Kidney (tissue), 14 donors: Measurements from ENCODE around the gene ADAD2. TPM values are rescaled to one million over a fixed set of nuclear protein-coding genes. Genes with fewer than 3 reads are reported as not detected.
"Not testable (repeated sequence)": the region's sequence is repeated elsewhere in the genome, so short reads cannot be mapped to it uniquely, and the experiment has no call there.

Experiments
- DNase-seq, 5 donors: peaks; one replicate each; pipeline ENCODE4 v3.0.0-alpha.2; 2013 to 2020
- FAIRE-seq: peaks from 2 replicates; lab custom pipeline; 2012; peaks lifted over from hg19 to GRCh38; lab: Jason Lieb, UNC
- H3K27ac ChIP-seq, 2 donors: one replicate each; pipeline ENCODE4 v1.7.0; 2013; ENCODE audit warnings: low read depth in 2 of 2, low read length in 2 of 2, inconsistent platforms in 1 of 2
- H3K27me3 ChIP-seq: one replicate; pipeline ENCODE4 v1.7.1; 2013; ENCODE audit warnings: low read length, inconsistent platforms; ENCODE audit not compliant: control insufficient read depth, insufficient read depth
- H3K36me3 ChIP-seq, 3 donors: one replicate each; pipeline versions ENCODE4 v1.7.0 to v1.7.1; 2013; ENCODE audit warnings: low read length in 3 of 3, control low read depth in 1 of 3, inconsistent platforms in 1 of 3; ENCODE audit not compliant: insufficient read depth in 3 of 3, control insufficient read depth in 2 of 3
- H3K4me1 ChIP-seq, 3 donors: one replicate each; pipeline versions ENCODE4 v1.7.0 to v1.7.1; 2013; ENCODE audit warnings: low read length in 3 of 3, inconsistent platforms in 1 of 3, low read depth in 1 of 3; ENCODE audit not compliant: control insufficient read depth in 2 of 3, insufficient read depth in 2 of 3
- H3K4me3 ChIP-seq, 3 donors: one replicate each; pipeline versions ENCODE4 v1.7.0 to v1.8.1; 2013; ENCODE audit warnings: low read length in 3 of 3, control low read depth in 1 of 3, inconsistent platforms in 1 of 3
- H3K9ac ChIP-seq, 3 donors: one replicate each; pipeline versions ENCODE4 v1.7.0 to v1.7.1; 2013; ENCODE audit warnings: low read length in 3 of 3, control low read depth in 1 of 3, inconsistent platforms in 1 of 3
- H3K9me3 ChIP-seq, 3 donors: one replicate each; pipeline versions ENCODE4 v1.7.0 to v1.7.1; 2013; ENCODE audit warnings: low read length in 3 of 3, control low read depth in 1 of 3, inconsistent platforms in 1 of 3; ENCODE audit not compliant: control insufficient read depth in 2 of 3, insufficient read depth in 1 of 3
- intact Hi-C: fragments of 100-400 bp; cut with DNase I; formaldehyde crosslinking; loops from one replicate; pipeline ENCODE4 v1.11.1; 2022
- polyA plus RNA-seq: library from polyadenylated mRNA; stranded (reverse); fragments of 350-450 nt; fragmentation: Illumina TruSeq; extraction: RNeasy Lipid Tissue Mini Kit (QIAGEN cat#74804); gene quantifications from one replicate; pipeline ENCODE4 v1.2.3, GENCODE V29; 2014; ENCODE audit warnings: low read depth, low replicate concordance; ENCODE audit not compliant: insufficient read depth
- total RNA-seq: library from RNA; stranded (reverse); fragmentation: NEBNext Ultra II Directional; extraction: Animal tissue kit (Norgen Biotek cat#: 25700); gene quantifications from one replicate; pipeline ENCODE4 v1.2.1, GENCODE V29; 2021
- TF ChIP-seq, protein P1 (sequence below): IDR thresholded peaks from 3 replicates; pipeline ENCODE4 v1.5.1; 2012; ENCODE audit warnings: mild to moderate bottlenecking, moderate library complexity, borderline replicate concordance; ENCODE audit not compliant: insufficient read depth; ENCODE audit errors: extremely low read depth
- donor health status: control.
- donor health status: control.
- donor health status: control.
- donor health status: control.
- donor health status: control.
- donor health status: DM: yes; HTN: yes; CAD: no.
- donor health status: Normal renal cell carcinoma (clear cell type).

Gene ADAD2
- total and polyA plus RNA-seq, 2 donors from 2014 or later, result 0.72 to 0.80 TPM

GRCh38 chr16:84215531-84215930 lies 24.6 kb downstream of the ADAD2 start:
- Histone ChIP-seq H3K27me3 (no peaks in the 10 kb centered on the region), H3K4me3 (no peak overlapping the region), H3K4me1 (no peaks in the 10 kb centered on the region), H3K36me3 (no peaks in the 10 kb centered on the region), H3K27ac (no peak overlapping the region), H3K9me3 (no peaks in the 10 kb centered on the region), H3K9ac (no peak overlapping the region)
- TF ChIP-seq, protein P1, sequence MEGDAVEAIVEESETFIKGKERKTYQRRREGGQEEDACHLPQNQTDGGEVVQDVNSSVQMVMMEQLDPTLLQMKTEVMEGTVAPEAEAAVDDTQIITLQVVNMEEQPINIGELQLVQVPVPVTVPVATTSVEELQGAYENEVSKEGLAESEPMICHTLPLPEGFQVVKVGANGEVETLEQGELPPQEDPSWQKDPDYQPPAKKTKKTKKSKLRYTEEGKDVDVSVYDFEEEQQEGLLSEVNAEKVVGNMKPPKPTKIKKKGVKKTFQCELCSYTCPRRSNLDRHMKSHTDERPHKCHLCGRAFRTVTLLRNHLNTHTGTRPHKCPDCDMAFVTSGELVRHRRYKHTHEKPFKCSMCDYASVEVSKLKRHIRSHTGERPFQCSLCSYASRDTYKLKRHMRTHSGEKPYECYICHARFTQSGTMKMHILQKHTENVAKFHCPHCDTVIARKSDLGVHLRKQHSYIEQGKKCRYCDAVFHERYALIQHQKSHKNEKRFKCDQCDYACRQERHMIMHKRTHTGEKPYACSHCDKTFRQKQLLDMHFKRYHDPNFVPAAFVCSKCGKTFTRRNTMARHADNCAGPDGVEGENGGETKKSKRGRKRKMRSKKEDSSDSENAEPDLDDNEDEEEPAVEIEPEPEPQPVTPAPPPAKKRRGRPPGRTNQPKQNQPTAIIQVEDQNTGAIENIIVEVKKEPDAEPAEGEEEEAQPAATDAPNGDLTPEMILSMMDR, result no peak
- FAIRE-seq, result no peak
- intact Hi-C loops, result no loop called here
- DNase-seq, result no peak

DNA sequence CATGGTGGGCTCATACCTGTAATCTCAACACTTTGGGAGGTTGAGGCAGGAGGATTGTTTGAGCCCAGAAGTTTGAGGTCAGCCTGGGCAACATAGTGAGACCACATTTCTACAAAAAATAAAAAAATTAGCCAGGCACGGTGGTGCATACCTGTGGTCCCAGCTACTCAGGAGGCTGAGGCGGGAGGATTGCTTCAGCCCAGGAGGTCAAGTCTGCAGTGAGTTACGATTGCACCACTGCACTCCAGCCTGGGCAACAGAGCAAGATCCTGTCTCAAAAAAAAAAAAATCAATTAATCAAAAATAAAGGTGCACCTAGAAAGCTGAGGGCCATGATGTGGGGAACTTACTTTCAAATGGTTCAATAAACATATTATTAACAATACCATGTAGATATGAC lies 25.2 kb downstream of the ADAD2 start:
- intact Hi-C loops, FAIRE-seq: not testable (repeated sequence)

GRCh38 chr16:84218176-84218823 lies 27.3 kb downstream of the ADAD2 start:
- no peaks in the 10 kb centered on the region for H3K27me3 ChIP-seq
- FAIRE-seq, result no peak
- intact Hi-C loops, result no loop called here
- H3K9me3 ChIP-seq, result no peaks in the 10 kb centered on the region
- TF ChIP-seq, protein P1, result no peak
- DNase-seq, result no peak
- no peak overlapping the region for H3K9ac ChIP-seq
- no peaks in the 10 kb centered on the region for H3K36me3 ChIP-seq
- H3K4me1 ChIP-seq, result no peaks in the 10 kb centered on the region
- H3K4me3 ChIP-seq, result no peak overlapping the region
- H3K27ac ChIP-seq, result no peak overlapping the region

More for the DNA sequence above, 25.2 kb downstream of the ADAD2 start:
- not testable (repeated sequence) for H3K4me1 ChIP-seq, H3K27ac ChIP-seq, H3K36me3 ChIP-seq, H3K27me3 ChIP-seq, DNase-seq, H3K9me3 ChIP-seq, H3K4me3 ChIP-seq, H3K9ac ChIP-seq

- DNase-seq (no peak), FAIRE-seq (no peak)
- H3K4me3 ChIP-seq, result no peak overlapping the region
- no peak overlapping the region for H3K9ac ChIP-seq
- intact Hi-C loops, result no loop called here
- TF ChIP-seq, protein P1, result no peak
- H3K27ac ChIP-seq, result no peak overlapping the region
- no peaks in the 10 kb centered on the region for H3K9me3 ChIP-seq
- H3K27me3 ChIP-seq, result no peaks in the 10 kb centered on the region
- no peaks in the 10 kb centered on the region for H3K4me1 ChIP-seq
- H3K36me3 ChIP-seq, result no peaks in the 10 kb centered on the region
Observed at GRCh38 chr16:84218956-84219355, 28.0 kb downstream of the ADAD2 start.
